Spinal cord (tissue), 10 donors: ENCODE measurements around the gene CATSPERB. TPM values are rescaled to one million over a fixed set of nuclear protein-coding genes. Genes with fewer than 3 reads are reported as not detected.

Experiments
- DNase-seq, 6 donors: peaks; one replicate each; pipeline versions ENCODE4 v3.0.0 to v3.0.0-alpha.2; 2013 to 2015; ENCODE audit warnings: low spot score in 6 of 6, low read depth in 4 of 6
- H3K27ac ChIP-seq: one replicate; pipeline ENCODE4 v1.5.1; 2013; ENCODE audit warnings: low read depth, low read length, control low read depth
- H3K27me3 ChIP-seq: one replicate; pipeline ENCODE4 v1.6.1; 2013; ENCODE audit warnings: low read length; ENCODE audit not compliant: control insufficient read depth, insufficient read depth
- H3K36me3 ChIP-seq: one replicate; pipeline ENCODE4 v1.6.1; 2013; ENCODE audit warnings: low read length; ENCODE audit not compliant: control insufficient read depth, insufficient read depth
- H3K4me1 ChIP-seq: one replicate; pipeline ENCODE4 v1.6.1; 2013; ENCODE audit warnings: low read length; ENCODE audit not compliant: control insufficient read depth, insufficient read depth
- H3K4me3 ChIP-seq: one replicate; pipeline ENCODE4 v1.5.1; 2013; ENCODE audit warnings: low read depth, low read length, control low read depth
- H3K9me3 ChIP-seq: one replicate; pipeline ENCODE4 v1.6.1; 2013; ENCODE audit warnings: low read length; ENCODE audit not compliant: control insufficient read depth, insufficient read depth
- WGBS: methylation state at CpG from one replicate; pipeline ENCODE4 v1.1.5; 2013; ENCODE audit warnings: missing lambda C conversion rate; ENCODE audit not compliant: insufficient coverage; 5-methylcytosine and 5-hydroxymethylcytosine counted together
- polyA plus RNA-seq, 2 donors: library from polyadenylated mRNA; unstranded; fragments of 120-200 nt; gene quantifications; one replicate each; pipeline ENCODE4 v1.2.1, GENCODE V29; 2013; ENCODE audit not compliant: insufficient read length in 2 of 2
- total RNA-seq, 2 donors: library from RNA; depleted of rRNA in 1 of 2; stranded (reverse); fragments of 120-200 nt in 1 of 2; fragments of >200 nt in 1 of 2; gene quantifications; one replicate each; pipeline versions ENCODE4 v1.2.3 to v1.2.4, GENCODE V29; 2013 to 2014
- donor health status: healthy.

CATSPERB gene
- total and polyA plus RNA-seq, 4 donors, result 0.29 to 2.1 (median 0.47) TPM

- H3K27ac ChIP-seq, result no peak overlapping the region
- H3K4me1 ChIP-seq, result no peaks in the 10 kb centered on the region
- DNase-seq, result no peak
- no peaks in the 10 kb centered on the region for H3K27me3 ChIP-seq
- H3K9me3 ChIP-seq, result peaks cover 3% of the 10 kb centered on the region
- H3K36me3 ChIP-seq, result no peaks in the 10 kb centered on the region
- no CpG with 5 or more reads among the region's 2 CpGs for WGBS
- H3K4me3 ChIP-seq, result no peak overlapping the region
These were observed 78.4 kb downstream of the CATSPERB start for GRCh38 chr14:91653451-91653850.

- DNase-seq, result peak in 2 of 6 donors; percentile 6 to 29
- no peaks in the 10 kb centered on the region for H3K27me3 ChIP-seq
- H3K9me3 ChIP-seq, result no peaks in the 10 kb centered on the region
- no peaks in the 10 kb centered on the region for H3K36me3 ChIP-seq
- whole genome bisulfite sequencing, result 80% methylated on average over 1 of the region's 2 CpGs
- H3K27ac ChIP-seq, result no peak overlapping the region
- no peak overlapping the region for H3K4me3 ChIP-seq
- no peaks in the 10 kb centered on the region for H3K4me1 ChIP-seq
These were observed 82.0 kb downstream of the CATSPERB start for GRCh38 chr14:91649930-91650329.

GRCh38 chr14:91647856-91648255 lies 84.0 kb downstream of the CATSPERB start:
- Histone ChIP-seq H3K4me1 (no peaks in the 10 kb centered on the region), H3K36me3 (no peaks in the 10 kb centered on the region), H3K9me3 (no peaks in the 10 kb centered on the region), H3K27ac (no peak overlapping the region), H3K27me3 (no peaks in the 10 kb centered on the region), H3K4me3 (no peak overlapping the region)
- no peak for DNase-seq
- WGBS, result 89% methylated on average over 1 of the region's 1 CpG

- no peak overlapping the region for H3K4me3 ChIP-seq
- no peaks in the 10 kb centered on the region for H3K4me1 ChIP-seq
- no peaks in the 10 kb centered on the region for H3K27me3 ChIP-seq
- H3K36me3 ChIP-seq, result no peaks in the 10 kb centered on the region
- H3K9me3 ChIP-seq, result no peaks in the 10 kb centered on the region
- WGBS, result 71% methylated on average over 4 of the region's 4 CpGs
- no peak for DNase-seq
- no peak overlapping the region for H3K27ac ChIP-seq
These were observed 95.3 kb downstream of the CATSPERB start for GRCh38 chr14:91636604-91637003.

DNA sequence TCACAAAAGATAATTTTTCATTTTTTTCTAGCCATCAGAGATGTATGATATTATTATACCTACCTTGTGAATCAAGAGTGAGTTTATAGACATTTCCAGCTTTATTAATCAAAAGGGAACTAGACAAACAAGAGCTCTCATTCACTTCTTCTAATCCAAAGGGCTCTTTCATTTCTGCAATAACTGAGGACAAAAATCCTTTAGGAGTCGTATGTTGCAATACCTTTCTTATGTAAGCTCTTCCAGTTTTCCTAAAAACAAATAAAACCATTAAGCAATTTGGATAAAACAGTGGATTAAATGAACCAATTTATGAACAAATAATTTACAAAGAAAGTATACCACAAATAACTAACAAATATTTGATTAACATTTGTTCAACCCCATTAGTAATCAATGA lies 107.1 kb downstream of the CATSPERB start:
- no peak for DNase-seq
- Histone ChIP-seq H3K9me3 (no peaks in the 10 kb centered on the region), H3K27me3 (no peaks in the 10 kb centered on the region), H3K36me3 (no peaks in the 10 kb centered on the region), H3K27ac (no peak overlapping the region), H3K4me3 (no peak overlapping the region), H3K4me1 (no peaks in the 10 kb centered on the region)
- WGBS, result no CpG with 5 or more reads among the region's 1 CpG

DNA sequence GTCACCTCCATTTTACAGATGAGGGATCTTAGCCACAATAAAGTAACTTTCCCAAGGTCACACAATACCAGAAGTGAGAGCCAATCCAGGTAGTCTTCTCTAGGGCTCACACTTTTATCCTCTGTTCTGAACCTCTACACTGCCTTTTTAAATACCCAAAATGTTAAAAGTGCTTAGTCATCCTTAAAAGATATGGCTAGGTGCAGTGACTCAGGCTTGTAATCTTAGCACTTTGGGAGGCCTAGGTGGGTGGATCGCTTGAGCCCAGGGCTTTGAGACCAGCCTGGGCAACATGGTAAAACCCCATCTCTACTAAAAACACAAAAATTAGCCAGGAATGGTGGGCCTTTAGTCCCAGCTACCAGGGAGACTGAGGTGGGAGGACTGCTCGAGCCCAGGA lies 117.7 kb downstream of the CATSPERB start:
- DNase-seq, result no peak
- no peaks in the 10 kb centered on the region for H3K36me3 ChIP-seq
- 100% methylated on average over 1 of the region's 2 CpGs for whole genome bisulfite sequencing

GRCh38 chr14:91613459-91614112 lies 118.3 kb downstream of the CATSPERB start:
- no peaks in the 10 kb centered on the region for H3K36me3 ChIP-seq
- no peak overlapping the region for H3K4me3 ChIP-seq
- H3K27me3 ChIP-seq, result no peaks in the 10 kb centered on the region
- H3K9me3 ChIP-seq, result no peaks in the 10 kb centered on the region
- DNase-seq, result peak in 1 of 6 donors; percentile 7
- H3K27ac ChIP-seq, result no peak overlapping the region
- 84% methylated on average over 2 of the region's 6 CpGs for WGBS
- no peaks in the 10 kb centered on the region for H3K4me1 ChIP-seq

More for the DNA sequence above, 117.7 kb downstream of the CATSPERB start:
- no peaks in the 10 kb centered on the region for H3K9me3 ChIP-seq
- H3K4me1 ChIP-seq, result no peaks in the 10 kb centered on the region
- H3K27ac ChIP-seq, result no peak overlapping the region
- no peaks in the 10 kb centered on the region for H3K27me3 ChIP-seq
- no peak overlapping the region for H3K4me3 ChIP-seq

- no peaks in the 10 kb centered on the region for H3K9me3 ChIP-seq
- no peaks in the 10 kb centered on the region for H3K36me3 ChIP-seq
- WGBS, result no CpG with 5 or more reads among the region's 2 CpGs
- no peak for DNase-seq
- H3K4me1 ChIP-seq, result no peaks in the 10 kb centered on the region
- H3K4me3 ChIP-seq, result no peak overlapping the region
- H3K27ac ChIP-seq, result no peak overlapping the region
- no peaks in the 10 kb centered on the region for H3K27me3 ChIP-seq
These were observed 120.4 kb downstream of the CATSPERB start for GRCh38 chr14:91611528-91611927.

DNA sequence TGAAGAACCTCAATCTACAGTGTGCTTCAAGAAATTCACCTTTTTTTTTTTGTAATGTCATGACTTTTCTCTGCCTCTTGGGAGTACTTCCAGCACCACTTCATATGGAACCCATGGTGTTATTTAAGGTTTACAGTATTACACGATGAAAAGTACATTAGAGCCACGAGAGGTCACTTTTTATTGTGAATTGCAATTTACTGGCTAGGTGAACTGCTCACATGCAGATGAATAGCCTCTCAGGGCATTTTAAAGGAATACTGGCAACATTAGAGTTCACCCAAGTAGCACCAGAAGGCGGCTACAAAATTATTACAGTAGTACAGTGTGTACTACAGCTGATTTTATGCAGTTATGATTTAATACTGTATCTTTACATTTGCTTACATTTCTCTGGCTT lies 122.7 kb downstream of the CATSPERB start:
- DNase-seq, result peak in 1 of 6 donors; percentile 56
- H3K27me3 ChIP-seq, result no peaks in the 10 kb centered on the region
- H3K9me3 ChIP-seq, result no peaks in the 10 kb centered on the region
- H3K4me1 ChIP-seq, result no peaks in the 10 kb centered on the region
- H3K27ac ChIP-seq, result no peak overlapping the region
- WGBS, result no CpG with 5 or more reads among the region's 3 CpGs
- H3K4me3 ChIP-seq, result no peak overlapping the region
- no peaks in the 10 kb centered on the region for H3K36me3 ChIP-seq

GRCh38 chr14:91607322-91608047 lies 124.4 kb downstream of the CATSPERB start:
- H3K36me3 ChIP-seq, result no peaks in the 10 kb centered on the region
- no peaks in the 10 kb centered on the region for H3K4me1 ChIP-seq
- no peaks in the 10 kb centered on the region for H3K9me3 ChIP-seq
- H3K27me3 ChIP-seq, result no peaks in the 10 kb centered on the region
- DNase-seq, result no peak
- WGBS, result 83% methylated on average over 3 of the region's 9 CpGs
- H3K4me3 ChIP-seq, result no peak overlapping the region
- H3K27ac ChIP-seq, result no peak overlapping the region
